Esophagus mucosa (tissue), 1 donor: ENCODE results near the gene HAND2. TPM values are rescaled to one million over a fixed set of nuclear protein-coding genes. Genes with fewer than 3 reads are reported as not detected.

Experiments used
- ATAC-seq: fragments of 200-7000 bp; cut with Tn5 transposase; one replicate; pipeline ENCODE4 v1.9.1; 2020
- total RNA-seq: library from RNA; stranded (reverse); gene quantifications from one replicate; pipeline ENCODE4 v1.2.4, GENCODE V29; 2023
- donor health status: DM: yes; HTN: yes; CAD: no.

HAND2 gene
- total RNA-seq, 1 donor from 2014 or later, result 0.08 TPM

DNA sequence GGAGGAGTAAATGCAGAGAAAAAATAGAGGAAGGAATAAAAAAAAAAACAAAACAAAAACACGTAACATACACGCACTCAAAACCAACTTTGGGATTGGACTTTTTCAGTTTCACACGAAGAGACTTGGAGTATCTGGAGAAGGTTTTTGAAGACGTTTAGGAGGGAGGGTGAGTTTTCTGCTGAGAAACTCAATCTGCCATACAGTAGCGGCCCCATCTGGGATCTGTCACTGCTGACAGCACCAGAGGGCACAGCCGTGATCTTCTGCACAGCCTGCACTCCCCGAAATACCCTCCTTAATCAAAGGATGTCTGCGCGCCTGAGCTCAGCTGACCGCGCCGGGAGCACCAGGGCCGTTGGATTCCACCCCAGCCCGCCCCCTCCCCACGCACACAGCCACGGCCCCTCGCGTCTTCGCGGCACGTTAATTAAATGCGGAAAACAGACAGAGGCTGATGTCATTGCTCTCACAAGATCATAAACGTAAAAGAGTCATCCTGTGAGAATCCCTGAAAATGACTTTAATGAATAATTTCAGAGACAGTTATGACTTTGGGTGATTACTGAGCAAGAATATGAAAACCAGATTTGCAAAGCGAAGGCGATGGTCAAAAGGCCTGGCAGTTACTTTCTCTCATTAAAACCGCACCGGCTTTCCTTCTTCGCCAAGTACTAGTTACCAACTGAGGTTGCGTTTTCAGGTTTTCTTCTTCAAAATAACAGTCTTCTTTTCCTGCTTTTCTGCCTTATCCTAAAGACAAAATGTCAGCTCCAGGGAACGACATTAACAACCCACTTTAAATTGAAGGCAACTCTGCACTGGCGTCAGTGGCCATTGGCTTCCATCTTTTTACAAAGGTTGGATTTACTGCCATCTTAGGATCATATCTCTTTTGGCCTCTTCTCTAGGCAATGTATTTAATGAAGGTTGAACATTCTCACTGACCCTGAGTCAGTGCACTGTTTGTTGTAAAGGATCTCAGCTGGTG, 10.6 kb downstream of the HAND2 start:
- no peak for ATAC-seq

DNA sequence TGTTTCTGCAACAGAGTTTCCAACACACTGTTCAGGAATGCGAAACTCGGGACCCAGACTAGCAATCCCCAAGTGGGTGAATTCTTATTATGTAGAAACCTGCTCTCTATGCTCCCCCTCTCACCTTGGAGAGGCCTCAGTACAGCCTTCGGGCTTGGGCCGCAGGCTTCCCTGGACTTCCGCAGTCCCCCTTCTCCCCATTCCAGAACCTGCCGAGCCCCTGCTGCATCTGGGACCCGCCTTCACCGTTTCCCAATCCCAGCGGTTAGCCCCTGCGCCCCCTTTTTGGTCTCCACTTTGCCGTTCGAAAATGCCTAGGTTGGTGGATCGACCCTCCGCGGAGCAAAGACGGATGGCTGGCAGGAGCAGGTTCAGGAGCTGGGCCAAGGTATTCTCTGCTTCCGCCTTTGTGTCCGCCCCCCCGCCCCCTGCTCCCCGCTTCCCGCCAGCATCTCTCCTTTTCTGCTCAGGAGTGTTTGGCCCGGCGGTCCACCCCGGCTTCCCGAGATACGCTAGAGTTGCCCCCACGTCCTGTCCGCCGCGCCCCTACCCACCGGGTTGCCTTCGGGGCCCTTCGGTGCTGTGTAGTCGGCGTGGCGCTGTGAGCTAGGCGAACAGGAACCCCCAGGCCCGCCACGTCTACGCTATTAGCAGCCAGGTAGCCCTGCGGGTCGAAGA, 11.5 kb downstream of the HAND2 start:
- no peak for ATAC-seq

DNA sequence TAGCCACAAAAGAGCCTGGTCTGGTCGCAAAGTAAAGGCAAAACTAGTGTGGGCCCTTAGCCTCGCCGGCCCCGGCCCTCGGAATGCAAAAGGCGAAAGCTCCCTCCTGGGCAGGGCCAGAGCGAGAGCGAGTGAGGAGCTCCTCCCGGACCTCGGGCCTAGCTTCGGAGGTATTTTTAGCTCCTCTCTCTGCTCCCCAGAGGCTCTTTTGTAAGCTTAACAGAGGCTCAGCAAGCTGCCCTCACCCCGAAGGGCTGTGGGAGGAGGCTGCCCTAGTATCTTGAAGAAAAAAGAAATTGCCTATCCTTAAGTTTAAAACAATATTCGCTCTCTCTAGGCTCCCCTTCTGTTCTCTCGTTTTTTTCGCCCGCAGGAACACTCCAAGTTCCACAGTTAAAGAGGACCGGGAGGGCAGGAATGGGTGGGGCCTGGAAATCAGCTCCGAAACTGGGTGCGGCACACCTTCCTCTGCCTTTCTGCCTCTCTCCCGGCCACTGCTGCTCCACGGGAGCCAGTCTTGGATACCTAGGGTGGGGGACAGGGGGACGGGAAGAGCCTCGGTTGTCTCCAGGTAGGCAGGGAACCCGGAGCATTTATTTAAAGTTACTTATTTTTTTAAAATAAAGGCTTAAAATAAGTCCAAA, 12.1 kb downstream of the HAND2 start:
- ATAC-seq, result peak; percentile 49

DNA sequence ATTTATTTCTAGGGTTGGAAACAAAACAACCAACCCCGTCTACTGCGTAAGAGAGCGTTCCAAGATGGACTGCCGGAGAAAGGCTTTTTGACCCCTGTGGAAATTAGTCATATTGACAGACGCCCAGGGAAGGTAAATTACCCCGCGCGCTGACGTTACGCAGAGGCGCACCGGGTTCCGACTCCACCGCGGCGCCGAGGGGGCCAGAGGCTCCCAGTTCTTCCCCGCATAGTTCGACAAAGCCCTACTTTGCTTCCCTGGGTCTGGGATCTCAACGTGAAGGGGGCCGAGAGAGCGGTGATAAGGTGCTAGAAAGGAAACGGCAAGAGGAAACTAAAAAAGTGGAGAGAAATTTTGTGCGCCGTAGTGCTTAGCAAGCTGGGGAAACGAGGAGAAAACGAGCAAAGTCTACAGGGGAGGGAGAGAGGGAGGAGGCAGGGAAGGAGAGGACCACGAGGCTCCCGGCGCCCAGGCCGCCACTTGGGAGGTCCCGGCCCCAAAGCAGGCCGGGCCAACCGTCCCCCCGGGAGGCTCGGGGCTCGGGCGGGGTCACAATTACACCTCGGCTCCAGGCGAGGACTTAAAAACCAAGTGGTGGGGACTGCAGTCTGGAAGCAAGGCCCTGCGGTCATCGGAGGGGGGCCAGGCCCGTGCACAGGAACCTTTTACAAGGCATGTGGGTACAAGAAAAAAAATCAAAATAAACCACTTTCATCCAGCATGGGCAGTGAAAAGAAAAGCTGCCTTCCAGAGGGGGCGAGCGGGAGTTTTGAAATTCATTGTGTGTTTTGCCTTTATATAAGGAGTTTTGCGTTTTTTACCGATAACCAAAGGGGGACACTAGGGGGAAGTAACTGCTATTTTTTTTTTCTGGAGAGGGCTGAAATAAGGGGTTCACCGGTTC, 13.2 kb downstream of the HAND2 start:
- ATAC-seq, result no peak

DNA sequence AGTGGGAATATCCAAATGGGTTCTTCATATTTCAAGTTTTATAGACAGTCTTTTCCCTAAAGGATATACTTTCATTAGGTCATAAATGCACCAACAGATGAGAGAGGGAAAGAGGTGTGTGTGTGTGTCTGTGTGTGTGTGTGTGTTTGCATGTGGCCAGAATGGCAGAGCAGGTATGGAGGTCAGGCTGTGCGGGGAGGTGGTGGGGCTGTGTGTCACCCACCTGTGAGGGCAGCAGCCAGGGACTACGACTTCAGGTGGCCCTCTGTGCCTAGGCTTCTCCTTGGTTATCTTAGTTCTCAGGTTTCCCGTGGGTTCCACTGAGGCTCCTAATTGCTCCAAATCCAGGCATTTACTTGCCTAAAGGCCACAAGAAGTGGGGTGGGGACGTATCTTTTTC, 14.6 kb downstream of the HAND2 start:
- ATAC-seq, result no peak

DNA sequence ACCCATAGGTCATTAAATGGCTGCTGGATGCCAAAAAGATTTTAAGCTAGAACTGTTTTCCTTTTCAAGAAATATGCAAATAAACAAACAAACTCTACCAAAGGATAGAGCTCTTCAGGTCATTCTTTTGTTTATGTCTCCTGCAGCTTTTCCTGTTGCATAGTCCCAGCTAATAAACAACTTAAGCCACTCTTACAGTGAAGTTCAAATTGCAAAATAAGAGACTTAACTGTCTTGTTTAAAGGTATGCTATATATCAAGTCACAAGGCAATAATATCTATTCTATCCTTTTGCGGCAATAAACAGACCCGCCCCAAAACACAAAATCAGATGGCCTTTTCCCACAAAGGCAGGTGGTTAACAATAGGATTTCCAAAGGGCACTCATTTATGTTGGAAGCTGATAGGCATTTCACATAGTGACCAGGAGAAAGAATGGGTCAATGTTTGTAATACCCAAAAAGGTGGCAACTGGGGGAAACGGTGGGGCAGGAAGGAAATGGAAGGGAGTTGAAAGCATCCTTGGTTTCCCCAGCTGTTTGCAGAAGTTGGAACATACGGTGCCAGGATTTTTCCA, 15.3 kb downstream of the HAND2 start:
- no peak for ATAC-seq

DNA sequence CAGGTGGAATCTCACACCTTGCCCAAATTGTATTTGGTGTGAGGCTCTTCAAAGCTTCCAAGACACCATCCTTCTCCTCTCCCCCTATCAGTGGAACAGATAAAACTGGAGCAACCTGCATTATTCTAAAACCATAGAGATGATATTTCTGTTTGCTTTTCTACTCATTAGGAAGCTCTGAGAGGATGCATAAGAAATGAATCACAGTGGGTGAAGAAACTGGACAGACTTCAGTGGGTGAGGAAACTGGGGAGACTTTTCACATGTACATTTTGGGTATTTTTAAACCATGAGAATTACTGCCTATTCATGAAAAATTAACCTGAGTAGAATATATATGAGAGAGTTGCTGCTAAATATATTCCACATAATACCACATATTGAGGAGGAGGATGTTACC, 16.4 kb downstream of the HAND2 start:
- ATAC-seq, result no peak

DNA sequence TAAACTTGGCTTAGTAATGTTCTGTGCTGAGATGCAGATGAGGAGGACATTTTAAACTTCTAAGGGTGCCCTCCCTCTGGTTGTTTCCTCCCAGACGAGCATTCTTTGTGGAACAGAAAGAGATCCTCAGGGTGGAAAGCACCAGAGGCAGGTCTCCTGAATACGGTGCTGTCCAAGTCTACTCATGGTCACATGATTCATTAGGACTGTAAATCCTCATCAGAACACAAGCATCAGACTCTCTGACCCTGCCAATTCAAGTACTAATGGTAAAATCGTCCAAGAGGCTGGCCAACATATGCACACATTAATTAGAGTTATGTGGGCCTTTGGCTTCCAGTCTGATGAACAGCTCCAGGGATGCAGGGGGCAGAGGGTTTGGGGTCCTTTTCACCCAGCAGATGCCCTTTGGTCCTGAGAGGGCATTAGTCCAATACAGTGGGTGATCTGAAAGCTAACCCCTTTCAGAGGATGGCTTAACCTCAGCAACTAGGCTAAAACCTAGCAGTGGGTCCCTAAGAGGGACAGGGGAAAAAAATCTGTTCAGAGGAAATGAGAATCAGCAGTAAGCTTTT, 18.2 kb downstream of the HAND2 start:
- no peak for ATAC-seq

DNA sequence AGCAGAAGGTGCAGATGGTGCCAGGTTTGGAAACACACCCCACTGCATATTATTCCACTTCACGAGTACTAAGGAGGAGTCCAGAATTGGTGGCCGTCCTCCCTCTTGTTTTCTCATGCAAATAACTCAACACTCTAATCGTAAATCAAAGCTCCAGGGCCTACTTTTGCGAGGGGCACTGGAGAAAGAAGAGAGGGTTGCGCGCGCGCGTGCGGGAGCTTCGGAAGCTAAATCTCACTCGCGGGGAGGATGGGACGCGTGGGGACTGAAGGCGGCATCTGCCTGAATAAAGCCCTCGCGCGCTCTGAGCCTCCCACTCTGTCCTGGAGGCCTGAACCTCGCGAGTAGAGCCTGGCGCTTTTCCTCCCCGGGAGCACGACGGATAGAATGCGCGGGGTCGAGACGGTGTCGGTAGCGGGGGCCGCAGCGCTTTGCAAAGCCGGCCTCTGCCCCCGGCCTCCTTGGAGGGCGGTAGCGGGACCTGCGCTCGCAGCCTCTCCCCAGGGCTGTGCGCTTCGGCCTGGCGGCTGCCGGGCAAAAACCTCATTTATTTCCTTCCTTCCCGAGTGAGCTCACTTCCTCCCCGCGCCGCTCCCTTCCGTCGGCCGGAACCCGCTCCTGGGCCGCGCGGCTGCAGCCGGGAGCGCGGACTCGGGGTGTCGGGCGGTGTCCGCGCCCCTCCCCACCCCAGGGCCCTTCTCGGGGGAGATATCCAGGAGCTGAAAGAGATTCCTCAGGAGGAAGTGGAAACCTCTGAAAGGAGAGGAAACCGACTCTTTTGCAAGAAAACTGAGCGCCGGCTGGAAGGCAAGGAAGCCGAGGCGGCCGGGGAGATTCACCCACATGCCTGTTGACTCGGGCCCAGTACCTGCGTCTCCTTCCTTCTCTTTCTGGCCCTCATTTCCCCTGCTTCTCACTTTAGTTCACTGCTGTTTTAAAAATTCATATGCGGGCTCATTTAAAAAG, 20.7 kb downstream of the HAND2 start:
- ATAC-seq, result no peak

DNA sequence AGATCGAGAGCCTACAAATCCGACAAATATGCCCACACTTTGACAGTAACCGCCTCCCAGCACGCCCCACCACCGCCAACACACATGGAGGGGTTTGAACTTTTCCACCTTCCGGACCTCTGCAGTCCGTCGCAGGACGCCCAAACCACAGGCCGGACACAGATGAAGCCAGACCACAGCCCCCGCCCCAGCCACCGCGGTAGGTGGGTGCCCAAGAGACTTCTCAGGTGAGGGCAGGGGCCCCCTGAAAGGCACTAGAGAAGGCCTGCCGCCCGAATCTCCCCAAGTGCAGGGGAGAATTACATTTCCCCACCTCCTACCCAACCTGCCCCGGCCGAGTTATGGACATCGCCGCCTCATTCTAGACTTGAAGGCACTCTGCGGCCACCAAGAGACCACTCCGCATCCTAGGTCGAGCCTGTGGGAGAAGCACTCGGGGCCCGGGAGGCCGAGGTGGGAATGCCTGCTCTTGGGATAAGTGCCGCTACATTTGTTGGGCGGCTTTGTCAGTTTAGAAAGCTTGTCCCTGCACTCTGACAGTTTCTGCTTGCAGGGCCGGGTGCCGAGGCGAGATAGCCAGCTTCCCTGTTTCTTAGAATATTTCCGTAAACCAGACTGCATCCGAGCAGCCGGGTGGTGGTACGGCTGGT, 21.5 kb downstream of the HAND2 start:
- no peak for ATAC-seq

DNA sequence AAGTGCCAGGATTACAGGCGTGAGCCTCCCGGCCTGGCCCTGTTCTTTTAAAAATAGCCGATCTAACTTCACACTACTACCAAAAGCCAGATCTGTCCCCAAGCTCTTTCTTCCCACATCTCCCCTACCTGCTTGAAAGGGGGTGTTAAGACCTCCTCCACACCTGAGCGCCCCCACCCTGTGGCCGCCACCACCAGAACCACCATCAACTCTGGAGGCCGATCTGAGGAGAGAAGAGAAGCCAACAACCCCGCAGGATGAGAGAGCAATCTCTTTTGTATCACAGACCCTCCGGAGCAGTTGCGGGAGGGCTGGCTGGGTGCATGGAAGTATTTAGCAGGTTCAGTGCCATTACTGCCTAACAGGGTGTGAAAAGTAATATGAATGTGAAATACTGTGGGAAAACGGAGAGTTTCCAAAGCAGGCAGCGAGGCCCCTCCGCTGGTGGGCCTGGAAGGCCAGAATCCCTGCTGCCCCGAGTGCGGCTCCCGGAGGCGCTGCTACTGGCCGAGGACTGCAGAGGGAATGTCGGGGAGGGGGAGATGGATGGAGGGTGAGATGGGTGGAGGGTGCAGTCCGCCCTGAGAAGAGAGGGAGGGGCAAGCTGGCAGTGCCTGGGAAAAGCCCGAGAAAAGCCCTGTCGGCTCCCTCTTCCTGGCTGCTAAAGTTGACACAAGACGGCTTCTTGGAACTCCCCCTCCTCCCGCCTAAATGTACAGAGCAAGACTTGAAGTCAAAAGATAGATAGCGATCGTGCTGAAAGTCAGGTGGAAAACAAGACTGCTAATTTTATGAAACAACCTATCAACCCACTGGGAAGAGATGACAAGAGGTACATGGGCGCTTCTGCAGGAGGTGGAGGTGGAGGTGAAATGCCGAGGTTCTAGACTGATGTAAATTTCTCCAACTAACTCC, 22.3 kb downstream of the HAND2 start:
- ATAC-seq, result no peak

DNA sequence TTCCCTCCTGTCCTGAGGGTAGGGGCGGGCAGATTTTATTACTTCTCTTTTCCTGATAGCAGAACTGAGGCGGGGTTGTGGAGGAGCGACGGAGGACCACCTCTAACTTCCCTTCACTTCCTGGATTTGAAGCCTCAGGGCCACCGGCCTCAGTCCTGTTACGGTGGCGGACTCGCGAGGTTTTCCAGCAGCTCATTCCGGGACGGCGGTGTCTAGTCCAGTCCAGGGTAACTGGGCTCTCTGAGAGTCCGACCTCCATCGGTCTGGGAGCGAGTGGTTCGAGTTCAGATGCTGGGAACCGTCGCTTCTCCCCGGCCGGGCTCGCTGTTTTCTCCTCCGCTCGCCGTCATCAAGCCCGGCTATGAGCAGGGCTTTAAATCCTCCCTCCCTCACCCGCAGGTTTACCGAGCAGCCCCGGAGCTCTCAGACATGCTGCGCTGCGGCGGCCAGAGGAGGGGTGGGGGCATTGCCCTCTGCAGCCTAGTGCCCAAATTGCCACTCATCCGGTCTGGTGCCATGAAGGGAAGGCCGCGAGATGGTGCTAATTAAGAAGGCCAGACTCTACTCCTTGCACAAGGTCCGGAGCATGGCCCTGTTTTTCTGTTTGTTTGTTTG, 23.3 kb downstream of the HAND2 start:
- no peak for ATAC-seq

DNA sequence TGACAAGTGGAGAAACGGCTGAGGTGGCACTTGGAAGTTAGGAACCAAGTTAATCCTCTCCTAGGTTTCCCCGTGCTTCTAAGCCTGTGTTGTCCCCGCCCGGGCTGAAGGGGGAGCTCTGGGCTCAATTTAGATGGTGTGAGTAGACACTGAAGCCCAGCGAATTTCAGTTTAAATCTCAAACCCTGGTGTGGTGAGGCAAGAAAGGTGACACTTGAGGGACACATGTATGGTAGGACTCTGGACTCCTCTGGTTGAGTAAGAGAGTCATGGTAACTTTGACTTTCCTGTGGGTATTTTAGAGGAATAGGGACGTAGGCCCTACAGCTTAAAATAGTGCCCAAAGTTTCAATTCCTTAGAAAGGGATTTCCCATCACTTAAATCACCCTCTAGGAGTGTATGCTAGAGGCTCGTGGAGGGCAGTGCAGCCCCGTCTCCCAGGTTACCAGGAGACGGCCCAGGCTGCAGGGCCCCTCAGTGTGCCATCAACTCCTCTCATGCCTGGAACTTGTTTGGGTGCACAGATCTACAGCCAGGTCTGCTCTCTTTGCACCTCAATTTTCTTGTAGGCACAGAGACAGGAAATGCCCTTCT, 24.0 kb downstream of the HAND2 start:
- ATAC-seq, result peak; percentile 63

DNA sequence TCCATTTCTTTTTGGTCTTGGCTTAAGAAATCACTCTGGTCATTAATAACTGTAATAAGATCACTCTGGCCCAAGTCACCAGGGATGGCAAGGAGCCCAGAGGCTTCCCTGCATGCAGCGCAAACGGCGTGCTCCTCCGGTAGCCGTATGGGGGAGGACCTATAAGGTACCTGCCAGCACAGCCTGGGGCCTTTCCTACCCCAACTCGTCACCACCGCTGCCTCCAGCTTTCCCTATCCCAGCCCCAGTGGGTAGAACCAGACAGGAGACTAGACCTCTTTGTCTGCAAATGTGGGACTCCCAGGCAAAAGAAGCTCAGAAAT, 25.9 kb downstream of the HAND2 start:
- no peak for ATAC-seq

DNA sequence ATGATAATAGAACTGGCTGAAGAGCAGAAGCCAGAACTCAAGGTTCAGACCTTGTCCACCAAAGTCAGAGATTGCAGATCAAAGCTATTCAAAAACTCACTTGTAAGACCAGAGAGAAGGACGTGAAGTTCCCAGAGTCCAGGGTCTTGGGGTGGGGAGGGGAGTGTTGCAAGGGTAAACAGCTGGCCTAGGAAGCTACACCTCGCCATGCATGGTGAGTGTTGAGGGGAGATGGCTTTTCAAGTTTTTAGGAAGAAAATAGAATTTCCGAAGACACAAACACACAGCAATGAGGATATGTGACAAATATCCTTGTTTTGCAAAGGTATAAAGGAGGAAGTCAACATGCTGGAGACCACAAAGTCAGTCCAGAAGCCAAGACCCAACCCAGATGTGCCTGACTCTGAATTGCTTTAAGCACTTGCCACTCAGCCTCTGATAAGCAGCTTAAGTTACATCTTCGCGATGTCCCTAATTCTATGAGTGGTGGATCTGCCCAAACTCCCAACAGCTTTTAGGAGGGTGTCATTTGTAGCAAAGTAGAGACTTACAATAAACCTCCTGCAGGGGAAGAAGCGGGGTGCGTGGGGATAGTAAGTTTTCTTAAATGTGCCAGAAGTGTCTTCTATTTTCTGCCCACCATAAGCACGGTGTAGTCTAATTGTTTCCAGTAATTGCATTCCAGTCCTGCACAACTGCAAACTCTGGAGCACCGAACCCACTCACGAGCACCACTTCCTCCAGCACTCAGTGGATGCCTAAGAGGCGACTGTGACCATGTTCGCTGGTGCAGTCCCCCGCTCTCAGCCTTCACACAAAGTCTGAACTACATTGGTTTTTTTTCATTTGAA, 26.5 kb downstream of the HAND2 start:
- no peak for ATAC-seq

DNA sequence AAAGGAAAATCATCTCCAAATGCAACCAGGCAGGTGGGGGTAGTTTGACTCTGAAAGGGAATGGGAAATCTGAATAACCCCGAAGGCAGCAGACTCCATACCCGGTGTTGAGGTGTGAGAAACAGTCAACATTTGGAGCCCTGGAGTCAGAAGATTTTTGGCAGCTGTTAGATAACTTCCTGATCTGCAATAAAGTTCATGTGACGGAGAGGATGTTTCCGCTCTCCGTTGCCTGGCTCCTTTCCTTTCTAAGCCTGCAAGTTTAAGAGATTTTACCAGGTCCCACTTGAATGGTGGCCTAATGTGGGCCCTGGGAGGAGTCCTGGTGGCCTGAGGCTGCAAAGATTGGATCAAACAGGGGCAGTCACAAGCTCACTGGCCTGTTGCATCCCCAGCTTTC, 27.7 kb downstream of the HAND2 start:
- no peak for ATAC-seq

DNA sequence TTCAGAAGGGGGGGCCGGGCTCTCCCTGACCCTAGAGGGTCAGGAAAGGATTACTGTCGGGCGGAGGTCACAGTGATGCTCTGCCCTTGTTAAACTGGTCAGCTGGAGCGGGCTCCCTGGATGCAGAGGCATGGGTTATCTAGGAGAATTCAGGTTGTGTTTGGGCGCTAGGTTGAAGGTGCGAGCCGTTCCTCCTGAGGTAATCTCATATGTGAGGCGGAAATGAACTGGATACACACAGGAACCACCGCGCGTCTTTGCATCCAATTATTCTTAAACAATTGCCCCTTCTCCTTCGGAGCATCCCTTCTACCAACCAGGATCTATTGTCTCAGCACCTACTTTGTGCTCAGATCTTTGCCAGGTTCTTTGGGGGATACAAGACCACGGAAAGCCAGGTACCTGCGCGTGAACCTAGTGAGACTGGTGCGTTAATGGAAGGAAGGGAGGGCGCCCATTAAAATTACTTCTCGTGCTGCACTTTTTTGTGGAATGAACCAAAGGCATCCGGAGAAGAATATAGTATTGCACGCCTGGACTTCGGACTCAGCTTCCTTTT, 28.4 kb downstream of the HAND2 start:
- no peak for ATAC-seq
